Stimulated activated CD8-positive, alpha-beta memory T cell treated with anti-CD3 and anti-CD28 coated beads, Interleukin-4, amount 100 ng/mL, for 4 hours (primary cell): ENCODE measurements around the gene ESRRA.
A peak's percentile ranks its signal among the peaks of the same experiment; 100 is the strongest.

Experiments used
- DNase-seq, 2 donors: peaks; one replicate each; pipeline ENCODE4 v3.0.0-alpha.2; 2020; ENCODE audit warnings: low read depth in 2 of 2, low spot score in 1 of 2

Gene ESRRA

DNA sequence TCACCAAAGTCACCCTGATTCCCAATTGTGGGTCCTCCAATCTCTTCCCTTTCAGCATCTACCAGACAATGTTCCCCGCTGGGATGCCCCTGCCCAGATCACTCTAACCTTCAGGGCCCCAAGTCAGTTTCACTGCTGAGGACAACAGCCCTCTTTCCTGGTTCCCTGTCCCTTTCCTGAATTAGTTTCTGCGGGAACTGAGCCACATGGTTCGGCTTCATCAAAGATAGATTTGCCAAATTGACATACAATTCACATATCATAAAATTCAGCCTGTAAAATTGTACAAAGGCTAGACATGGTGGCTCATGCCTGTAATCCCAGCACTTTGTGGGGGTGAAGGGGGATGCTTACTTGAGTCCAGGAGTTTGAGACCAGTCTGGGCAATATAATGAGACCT lies 22.7 kb downstream of the ESRRA start:
- DNase-seq, result no peak

DNA sequence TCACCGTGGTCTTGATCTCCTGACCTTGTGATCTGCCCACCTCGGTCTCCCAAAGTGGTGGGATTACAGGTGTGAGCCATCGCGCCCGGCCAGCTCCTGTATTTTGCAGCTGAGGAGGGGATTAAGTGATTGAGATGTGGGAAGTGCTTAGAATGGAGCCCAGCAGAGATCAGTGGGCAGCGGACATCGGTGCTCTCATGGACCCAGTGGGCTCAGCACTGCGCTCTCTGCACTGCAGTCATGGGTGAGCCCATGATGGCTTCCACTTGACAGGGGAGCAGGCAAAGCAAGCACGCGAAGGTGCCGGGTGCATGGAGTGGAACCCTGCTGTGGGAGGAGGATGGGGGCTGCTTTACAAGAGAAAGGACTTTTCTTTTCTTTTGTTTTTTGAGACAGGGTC lies 25.6 kb downstream of the ESRRA start:
- DNase-seq, result no peak

DNA sequence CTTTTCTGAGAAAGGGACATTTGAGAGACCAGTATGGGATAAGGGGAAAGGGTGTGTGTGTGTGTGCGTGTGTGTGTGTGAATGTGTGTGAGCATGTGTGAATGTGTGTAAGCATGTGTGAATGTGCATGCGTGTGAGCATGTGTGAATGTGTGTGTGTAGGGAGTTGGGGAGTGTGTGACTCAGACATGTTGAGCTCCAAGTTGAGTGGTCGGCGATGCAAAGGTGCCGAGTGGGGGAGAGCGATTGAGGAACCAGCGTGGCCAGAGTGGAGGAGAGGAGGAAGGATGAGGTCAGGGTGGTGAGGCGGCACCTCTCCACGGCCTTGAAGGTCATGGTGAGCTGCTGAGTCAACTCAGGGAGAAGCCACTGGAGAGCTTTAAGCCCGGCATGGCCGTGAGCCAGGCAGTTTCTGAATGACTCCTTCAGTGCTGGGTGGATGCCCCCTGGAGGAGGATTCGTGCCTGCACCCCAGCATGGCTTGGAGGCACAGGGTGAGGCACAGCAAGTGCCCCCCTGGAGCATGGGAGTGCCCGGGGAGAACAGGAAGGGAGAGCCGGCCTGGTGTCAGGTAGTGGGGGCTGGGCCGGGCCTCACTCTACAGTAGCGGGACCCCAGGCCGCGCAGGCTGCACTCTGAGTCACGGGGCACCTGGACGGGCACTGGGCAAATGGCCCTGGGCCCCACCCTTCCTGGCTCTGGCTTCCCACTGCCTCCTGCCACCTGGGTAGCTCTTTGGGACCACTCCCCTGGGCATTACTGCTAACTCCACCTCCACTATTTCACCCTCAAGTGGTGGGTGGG lies 26.4 kb downstream of the ESRRA start:
- peak; percentile 32 to 63 for DNase-seq

DNA sequence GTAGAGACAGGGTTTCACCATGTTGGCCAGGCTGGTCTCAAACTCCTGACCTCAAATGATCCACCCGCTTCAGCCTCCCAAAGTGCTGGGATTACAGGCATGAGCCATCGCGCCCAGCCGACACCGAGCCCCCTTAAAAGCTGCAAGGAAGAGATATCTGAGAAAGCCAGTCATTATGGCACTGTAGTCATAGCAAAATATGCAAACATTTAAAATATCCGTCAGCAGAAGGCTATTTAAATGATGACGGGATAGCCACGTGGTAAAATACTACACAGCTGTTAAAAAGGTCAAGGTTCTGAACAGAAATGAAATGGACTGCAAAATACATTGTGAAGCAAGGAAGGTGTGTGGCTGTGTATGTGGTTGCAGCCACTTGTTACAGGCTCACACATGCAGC lies 28.2 kb downstream of the ESRRA start:
- DNase-seq, result no peak

DNA sequence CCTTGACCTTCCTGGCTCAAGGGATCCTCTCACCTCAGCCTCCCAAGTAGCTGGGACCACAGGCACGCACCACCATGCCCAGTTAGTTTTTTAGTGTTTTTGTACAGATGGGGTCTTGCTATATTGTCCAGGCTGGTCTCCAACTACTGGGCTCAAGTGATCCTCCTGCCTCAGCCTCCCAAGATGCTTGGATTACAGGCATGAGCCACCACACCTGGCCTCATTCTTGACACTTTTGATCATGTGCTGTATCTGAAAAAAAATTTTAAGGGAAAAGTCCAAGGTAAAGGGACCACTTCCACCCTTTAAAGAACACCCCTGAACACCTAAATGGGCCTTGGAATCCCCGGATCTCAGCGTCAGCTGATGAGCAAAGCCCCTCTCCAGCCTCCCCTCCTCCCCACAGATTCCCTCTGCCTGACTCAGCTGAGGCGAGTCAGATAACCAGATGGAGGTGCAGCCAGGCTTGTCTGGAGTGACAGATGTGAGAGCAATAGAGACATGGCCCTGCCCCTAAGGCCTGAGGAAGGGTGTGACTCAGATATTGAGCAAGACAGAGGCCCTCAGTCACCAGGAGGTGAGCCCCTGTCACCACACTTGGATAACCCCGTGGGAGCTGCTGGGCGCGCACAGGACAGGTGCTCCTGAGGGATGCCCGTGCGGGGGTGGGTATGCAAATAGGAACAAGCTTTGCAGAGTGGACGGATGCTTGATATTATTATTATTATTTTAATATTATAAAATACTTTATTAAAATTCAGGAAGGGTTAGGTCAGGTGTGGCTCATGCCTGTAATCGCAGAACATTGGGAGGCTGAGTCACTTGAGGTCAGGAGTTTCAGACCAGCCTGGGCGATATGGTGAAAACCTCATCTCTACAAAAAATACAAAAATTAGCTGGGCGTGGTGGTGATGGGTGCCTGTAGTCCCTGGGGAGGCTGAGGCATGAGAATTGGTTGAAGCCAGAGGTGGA lies 29.7 kb downstream of the ESRRA start:
- DNase-seq, result no peak

DNA sequence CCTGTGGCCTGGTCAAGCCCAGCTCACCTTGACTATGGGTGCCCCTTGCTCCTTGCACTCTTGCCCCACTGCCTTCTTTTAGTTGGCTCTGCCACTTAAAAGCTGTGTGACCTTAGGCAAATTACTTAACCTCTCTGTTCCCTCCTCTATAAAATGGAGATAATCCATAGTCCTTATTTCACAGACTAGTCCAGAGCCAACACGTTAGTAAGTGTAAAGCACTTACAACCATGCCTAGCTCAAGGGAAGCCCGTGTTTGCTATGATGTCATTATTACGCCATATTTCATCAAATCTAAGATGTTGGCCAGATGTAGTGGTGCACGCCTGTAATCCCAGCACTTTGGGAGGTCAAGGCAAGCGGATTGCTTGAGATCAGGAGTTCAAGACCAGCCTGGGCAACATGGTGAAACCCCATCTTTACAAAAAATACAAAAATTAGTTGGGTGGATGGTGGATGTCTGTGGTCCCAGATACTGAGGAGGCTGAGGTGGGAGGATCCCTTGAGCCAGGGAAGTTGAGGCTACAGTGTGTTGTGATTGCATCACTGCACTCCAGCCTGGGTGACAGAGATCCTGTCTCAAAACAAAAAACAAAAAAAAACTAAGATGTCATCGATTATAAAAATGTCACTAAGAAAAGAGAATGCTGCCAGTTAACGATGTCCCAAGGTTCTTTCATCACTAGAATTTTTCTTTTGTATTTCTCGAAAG lies 32.4 kb downstream of the ESRRA start:
- no peak for DNase-seq

DNA sequence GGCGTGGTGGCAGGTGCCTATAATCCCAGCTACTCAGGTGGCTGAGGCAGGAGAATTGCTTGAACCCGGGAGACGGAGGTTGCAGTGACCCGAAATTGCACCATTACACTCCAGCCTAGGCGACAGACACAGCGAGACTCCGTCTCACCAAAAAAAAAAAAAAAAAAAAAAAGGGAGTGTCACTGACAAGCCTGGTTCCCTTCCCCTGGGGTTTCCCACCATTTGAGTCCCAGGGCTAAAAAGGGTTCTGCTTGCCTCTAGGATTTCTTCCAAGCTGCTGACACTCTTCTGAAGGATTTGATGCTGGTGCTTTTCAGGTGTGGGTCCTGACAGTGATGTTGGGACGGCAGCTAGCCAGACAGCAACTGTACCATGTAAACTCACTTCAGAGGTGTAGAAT lies 33.4 kb downstream of the ESRRA start:
- DNase-seq, result no peak

DNA sequence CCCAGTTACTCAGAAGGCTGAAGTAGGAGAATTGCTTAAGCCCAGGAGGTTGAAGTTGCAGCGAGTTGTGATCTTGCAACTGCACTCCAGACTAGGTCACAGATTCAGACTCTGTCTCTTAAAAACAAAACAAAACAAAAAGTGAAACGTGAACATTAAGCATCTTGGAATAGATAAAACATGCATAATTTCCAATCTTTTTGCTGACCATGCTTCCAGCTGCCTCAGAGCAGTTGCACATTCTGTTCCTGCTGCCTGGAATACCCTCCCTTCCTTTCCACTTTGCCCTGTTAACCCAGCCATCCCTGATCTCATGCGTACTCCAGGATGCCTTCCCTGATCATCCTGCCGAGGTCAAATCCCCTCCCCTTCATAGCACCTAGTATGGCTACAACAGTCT lies 34.0 kb downstream of the ESRRA start:
- DNase-seq, result no peak

DNA sequence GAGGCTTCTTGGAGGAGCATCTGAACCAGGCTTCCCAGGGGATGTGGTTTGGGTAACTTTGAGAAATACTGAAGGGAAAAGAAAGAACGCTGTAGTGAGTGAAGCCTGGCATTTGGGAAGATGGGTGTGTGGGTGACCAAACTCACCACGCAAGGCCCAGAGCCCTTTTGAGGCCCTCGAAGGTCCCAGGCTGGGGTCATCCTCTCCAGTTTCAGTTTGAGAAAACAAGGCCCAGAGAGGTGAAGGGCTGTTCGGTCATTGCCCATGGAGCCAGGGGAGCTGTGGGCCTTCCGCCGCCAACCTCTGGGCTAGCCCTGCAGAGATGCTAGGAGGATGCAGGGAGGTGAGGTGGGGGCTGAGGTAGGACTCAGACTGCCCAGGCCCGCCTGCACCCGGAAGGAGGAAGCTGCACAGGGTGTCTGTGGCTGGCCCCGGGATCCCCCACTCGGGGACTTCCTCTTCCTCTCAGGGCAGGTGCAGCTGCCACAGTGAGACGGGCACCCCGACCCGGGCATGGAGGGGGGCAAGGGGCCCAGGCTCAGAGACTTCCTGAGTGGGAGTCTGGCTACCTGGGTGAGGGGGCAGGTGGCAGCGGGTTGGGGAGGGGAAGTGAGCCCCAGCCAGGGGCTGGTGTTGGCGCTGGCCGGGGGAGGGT lies 34.6 kb downstream of the ESRRA start, which contains the start of gene CCDC88B:
Gene CCDC88B, plus strand, starts transcription at position 451 of the 655 bp plus-strand sequence. Its CDS starts 63 bp downstream, at position 514.
- DNase-seq, result peak; percentile 58 to 82

DNA sequence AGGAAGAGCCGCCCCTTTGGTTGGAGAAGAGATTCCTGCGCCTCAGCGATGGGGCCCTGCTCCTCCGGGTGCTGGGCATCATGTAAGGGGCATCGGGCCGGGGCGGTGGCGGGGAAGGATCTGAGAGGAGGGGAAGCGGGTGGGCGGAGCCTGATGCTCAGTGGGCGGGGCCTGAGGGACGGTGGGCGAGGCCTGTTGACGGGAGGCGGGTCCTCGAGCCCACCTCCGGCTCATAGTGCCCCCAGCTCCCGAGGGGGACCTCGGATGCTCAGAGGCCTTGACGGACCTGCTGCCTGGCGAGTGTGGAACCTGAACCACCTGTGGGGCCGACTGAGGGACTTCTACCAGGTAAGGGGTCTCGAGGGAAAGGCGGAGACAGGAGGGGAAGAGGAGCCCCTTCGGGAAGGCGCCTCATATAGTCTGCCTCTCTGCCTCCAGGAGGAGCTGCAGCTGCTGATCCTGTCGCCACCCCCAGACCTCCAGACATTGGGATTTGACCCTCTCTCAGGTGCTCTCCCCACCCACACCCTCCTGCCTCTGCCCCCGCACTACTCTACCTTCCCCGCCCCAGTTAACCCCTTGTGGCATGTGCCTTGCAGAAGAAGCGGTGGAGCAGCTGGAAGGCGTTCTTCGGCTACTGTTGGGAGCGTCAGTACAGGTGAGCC lies 35.5 kb downstream of the ESRRA start:
- peak; percentile 60 to 66 for DNase-seq

DNA sequence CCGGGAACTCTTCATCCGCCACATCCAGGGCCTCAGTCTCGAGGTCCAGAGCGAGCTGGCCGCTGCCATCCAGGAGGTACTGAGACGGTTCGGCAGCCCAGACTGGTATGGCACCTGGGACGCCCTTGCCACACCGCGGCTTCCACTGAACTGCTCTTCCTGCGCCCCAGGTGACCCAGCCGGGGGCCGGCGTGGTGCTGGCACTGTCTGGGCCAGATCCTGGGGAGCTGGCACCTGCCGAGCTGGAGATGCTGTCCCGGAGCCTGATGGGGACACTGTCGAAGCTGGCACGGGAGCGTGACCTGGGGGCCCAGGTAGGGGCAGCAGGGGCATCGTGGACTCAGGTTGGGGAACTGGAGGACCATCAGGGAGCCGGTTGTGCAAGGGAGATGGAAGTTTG lies 36.1 kb downstream of the ESRRA start:
- no peak for DNase-seq

DNA sequence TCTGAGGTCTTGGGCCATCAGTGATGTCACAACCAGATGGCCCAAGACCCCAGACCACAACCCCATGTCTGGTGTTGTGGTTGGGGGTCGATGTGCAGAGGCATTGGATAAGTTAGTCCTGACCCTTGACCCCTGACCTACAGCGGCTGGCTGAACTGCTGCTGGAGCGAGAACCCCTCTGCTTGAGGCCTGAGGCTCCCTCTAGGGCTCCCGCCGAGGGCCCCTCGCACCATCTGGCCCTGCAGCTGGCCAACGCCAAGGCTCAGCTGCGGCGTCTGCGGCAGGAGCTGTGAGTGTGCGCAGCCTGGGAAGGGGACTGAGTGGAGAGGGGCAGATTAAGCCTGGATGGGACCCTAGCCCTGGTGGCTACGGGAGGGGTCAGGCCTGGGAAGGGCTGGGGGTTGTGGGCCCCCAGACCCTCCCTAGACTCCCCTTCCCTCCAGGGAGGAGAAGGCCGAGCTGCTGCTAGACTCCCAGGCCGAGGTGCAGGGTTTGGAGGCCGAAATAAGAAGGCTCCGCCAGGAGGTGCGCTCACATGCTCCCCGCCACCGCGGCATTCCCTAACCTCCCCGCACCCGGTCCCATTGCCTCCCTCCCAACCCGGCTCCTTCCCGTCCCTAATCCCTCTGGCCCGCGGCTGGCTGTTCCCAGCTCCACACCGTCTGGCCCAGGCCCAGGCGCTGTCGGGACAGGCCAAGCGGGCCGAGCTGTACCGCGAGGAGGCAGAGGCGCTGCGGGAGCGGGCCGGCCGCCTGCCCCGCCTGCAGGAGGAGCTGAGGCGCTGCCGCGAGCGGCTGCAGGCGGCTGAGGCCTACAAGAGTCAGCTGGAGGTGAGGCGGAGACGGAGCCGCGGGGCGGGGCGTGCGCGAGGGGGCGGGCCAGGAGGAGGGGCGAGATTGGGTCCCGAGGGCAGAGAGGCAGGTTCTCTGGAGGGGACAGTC lies 36.8 kb downstream of the ESRRA start:
- DNase-seq, result peak; percentile 73 to 79

DNA sequence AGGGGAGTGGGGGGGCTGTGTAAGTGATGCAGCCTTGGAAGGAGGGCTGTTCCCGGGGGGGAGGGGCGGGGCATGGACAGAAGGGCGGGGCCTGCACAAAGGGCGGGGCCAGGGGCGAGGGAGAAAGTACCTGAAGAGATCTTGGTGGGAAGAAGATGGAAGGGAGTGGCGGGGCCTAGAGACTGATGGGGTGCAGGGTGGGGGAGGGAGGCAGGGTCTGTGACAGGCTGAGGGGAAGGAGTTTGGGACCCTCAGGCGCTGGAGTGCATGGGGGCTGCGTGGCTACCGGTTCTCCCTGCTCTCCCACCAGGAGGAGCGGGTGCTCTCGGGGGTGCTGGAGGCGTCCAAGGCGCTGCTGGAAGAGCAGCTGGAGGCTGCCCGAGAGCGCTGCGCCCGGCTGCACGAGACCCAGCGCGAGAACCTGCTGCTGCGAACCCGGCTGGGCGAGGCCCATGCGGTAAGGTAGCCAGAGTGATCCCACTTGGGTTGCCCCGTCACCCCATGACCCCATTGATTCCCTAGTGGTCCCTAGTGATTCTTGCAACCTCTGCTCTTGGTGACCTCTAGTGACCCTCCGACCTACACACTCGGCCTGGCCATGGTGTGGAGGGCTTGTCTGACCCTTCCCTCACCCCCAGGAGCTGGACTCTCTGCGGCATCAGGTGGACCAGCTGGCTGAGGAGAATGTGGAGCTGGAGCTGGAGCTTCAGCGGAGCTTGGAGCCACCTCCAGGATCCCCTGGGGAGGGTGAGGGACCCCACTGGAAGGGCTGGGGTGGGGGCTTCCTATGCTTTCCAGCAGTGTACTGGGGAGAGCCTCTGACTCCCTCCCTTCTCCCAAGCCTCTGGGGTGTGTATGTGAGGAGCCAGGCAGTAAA lies 37.8 kb downstream of the ESRRA start:
- DNase-seq, result no peak

DNA sequence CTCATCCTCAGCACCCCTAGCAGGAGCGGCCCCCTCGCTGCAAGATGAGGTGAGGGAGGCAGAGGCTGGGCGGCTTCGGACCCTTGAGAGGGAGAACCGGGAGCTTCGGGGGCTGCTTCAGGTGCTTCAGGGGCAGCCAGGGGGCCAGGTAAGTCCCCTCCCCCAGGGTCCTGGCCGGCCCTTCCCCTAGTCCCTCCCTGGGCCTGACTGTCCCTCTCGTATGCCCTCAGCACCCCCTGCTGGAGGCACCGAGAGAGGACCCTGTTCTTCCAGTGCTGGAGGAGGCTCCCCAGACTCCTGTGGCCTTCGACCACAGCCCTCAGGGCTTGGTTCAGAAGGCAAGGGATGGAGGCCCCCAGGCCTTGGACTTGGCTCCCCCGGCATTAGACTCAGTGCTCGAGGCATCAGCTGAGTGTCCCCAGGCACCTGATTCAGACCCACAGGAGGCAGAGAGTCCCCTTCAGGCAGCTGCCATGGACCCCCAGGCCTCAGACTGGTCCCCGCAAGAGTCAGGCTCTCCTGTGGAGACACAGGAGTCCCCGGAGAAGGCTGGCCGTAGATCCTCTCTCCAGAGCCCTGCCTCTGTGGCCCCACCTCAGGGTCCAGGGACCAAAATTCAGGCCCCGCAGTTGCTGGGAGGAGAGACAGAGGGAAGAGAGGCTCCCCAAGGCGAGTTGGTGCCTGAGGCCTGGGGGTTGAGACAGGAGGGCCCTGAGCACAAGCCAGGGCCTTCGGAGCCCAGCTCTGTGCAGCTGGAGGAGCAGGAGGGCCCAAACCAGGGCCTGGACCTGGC lies 38.6 kb downstream of the ESRRA start:
- DNase-seq, result no peak

DNA sequence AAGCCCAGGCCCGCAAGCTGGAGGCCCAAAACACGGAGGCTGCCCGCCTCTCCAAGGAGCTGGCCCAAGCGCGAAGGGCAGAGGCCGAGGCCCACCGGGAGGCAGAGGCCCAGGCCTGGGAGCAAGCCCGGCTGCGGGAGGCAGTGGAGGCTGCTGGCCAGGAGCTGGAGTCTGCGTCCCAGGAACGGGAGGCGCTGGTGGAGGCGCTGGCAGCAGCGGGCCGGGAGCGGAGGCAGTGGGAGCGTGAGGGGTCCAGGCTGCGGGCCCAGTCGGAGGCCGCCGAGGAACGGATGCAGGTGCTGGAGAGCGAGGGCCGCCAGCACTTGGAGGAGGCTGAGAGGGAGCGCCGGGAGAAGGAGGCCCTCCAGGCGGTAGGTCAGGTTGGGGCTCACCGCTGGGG lies 39.5 kb downstream of the ESRRA start:
- DNase-seq, result no peak

DNA sequence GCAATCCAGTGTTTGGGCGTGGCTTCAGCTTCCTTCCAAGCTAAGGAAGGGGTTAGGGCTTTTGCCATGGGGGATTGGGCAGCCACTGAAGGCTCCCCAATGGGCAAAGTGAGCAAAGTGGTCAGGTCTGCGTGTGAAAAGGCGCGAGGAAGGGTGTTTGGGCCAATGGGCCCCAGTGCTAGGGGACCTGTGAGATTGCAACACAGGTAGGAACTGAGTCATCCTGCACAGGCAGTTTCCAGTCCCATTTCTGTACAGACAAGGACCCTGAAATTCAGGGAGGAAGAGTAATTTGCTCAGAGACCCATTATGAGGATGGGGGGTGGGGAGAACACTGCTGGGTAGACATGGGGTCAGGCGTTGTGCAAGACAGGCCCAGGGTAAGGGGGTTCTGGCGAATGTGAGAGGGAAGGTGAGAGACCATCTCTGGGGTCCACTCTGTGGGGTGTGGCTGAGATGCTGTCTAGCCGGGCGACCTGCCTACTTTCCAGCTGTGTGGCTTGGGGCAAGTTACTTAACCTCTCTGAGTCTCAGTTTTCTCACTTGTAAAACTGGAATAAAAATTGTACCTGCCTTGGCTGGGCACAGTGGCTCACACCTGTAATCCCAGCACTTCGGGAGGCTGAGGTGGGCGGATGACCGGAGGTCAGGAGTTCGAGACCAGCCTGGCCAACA lies 42.0 kb downstream of the ESRRA start:
- DNase-seq, result no peak
